ELF-1 (cell line): ENCODE results near the gene RASGRP2.

Experiments
- DNase-seq: peaks from one replicate; pipeline ENCODE4 v3.0.0-alpha.2; 2016; ENCODE audit warnings: low read depth, low spot score

RASGRP2 gene

GRCh38 chr11:64742087-64742888 is 1.7 kb downstream of the RASGRP2 start:
- DNase-seq: peak; percentile 39

GRCh38 chr11:64741375-64742086 is 2.4 kb downstream of the RASGRP2 start:
- DNase-seq: no peak

- no peak for DNase-seq
Observed at GRCh38 chr11:64739871-64740270, 4.1 kb downstream of the RASGRP2 start.

GRCh38 chr11:64736654-64737053 is 7.3 kb downstream of the RASGRP2 start:
- no peak for DNase-seq

GRCh38 chr11:64735725-64736259 is 8.2 kb downstream of the RASGRP2 start:
- DNase-seq: no peak

- DNase-seq: no peak
Observed at GRCh38 chr11:64734811-64735724, 8.9 kb downstream of the RASGRP2 start.

GRCh38 chr11:64731601-64732000 is 12.3 kb downstream of the RASGRP2 start:
- no peak for DNase-seq

GRCh38 chr11:64729851-64730382 is 14.0 kb downstream of the RASGRP2 start:
- DNase-seq: peak; percentile 91

- DNase-seq: no peak
Observed at GRCh38 chr11:64728757-64729365, 15.1 kb downstream of the RASGRP2 start.

- DNase-seq: no peak
Observed at GRCh38 chr11:64726867-64727530, 16.9 kb downstream of the RASGRP2 start.

- DNase-seq: peak; percentile 69
Observed at GRCh38 chr11:64726211-64726641, 17.7 kb downstream of the RASGRP2 start.

- no peak for DNase-seq
Observed at GRCh38 chr11:64724863-64725532, 18.9 kb downstream of the RASGRP2 start.

- no peak for DNase-seq
Observed at GRCh38 chr11:64723907-64724862, 19.8 kb downstream of the RASGRP2 start.

- peak; percentile 88 for DNase-seq
Observed at GRCh38 chr11:64723117-64723906, 20.6 kb downstream of the RASGRP2 start, which contains the start of gene NRXN2. Gene NRXN2 (minus strand): TSS chr11:64723197. CDS start chr11:64713699, 9,498 bp downstream.

- no peak for DNase-seq
Observed at GRCh38 chr11:64722141-64723065, 21.5 kb downstream of the RASGRP2 start.

- no peak for DNase-seq
Observed at GRCh38 chr11:64721359-64721699, 22.6 kb downstream of the RASGRP2 start.
